Left forelimb (tissue), 1 donor: ENCODE results near the gene CDCA5.

Experiments
- DNase-seq: peaks from one replicate; pipeline ENCODE4 v3.0.0-alpha.2; 2018; ENCODE audit warnings: low spot score

The CDCA5 gene

GRCh38 chr11:65107078-65107477, 23.2 kb upstream of the CDCA5 start:
- no peak for DNase-seq

DNA sequence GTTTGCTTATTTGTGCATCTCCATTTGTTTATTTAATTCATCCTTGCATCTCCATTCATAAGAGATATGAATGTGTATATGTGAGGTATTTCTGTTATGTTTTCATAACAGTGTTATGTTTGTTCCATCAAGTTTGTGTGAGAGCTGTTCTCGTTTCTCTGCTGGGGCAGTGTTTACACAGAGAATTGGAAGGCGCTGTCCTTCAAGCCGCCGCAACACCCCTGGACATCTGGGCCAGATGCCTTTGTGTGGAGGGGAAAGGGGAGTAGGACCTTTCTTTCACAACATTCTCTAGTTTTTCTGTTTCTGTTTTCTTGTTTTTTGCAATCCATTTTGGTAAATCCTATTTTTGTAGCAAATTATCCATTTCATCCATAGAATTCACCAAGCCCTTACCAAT, 20.8 kb upstream of the CDCA5 start:
- no peak for DNase-seq

DNA sequence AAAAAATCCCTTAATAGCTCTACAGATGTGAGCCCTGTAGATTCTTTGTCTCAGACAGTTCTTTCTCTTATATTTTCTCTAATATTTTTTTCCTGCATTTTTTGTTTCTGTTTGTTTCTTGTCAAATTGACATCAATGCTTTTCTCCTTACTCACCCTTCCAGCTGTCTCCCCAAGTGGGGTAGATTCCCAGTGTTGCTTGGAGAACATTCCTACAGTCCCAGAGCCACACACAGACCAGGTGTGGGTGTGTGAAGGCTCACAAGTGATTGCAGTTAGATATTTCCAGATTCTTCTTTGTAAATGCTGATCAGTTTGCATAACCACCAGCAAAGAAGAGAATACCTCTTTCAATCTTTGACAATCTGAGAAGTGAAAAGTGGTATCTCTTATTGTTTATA, 19.6 kb upstream of the CDCA5 start:
- DNase-seq, result no peak

- no peak for DNase-seq
Observed at GRCh38 chr11:65102142-65103095, 18.6 kb upstream of the CDCA5 start.

DNA sequence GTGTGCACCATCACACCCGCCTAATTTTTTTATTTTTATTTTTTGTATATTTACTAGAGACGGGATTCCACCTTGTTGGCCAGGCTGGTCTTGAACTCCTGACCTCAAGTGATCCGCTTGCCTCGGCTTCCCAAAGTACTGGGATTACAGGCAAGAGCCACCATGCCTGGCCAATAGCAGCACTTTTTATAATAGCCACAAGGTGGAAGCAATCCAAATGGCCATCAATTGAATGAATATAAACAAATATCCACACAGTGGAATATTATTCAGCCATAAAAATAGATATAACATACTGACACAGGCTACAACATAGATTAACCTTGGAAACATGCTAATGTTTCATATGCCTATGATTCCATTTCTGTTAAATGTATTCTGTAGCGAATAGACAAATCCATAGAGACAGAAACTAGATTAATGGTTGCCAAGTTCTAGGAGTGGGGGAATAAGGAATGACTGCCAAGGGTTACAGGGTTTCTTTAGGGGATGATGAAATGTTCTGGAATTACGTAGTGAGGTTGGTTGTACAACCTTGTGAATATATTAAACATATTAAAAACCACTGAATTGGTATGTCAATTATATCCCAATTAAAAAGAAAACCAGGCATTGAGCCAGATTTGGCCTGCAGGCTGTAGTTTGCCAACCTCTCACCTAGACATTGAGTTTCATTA, 17.0 kb upstream of the CDCA5 start:
- no peak for DNase-seq

GRCh38 chr11:65096926-65097325, 13.1 kb upstream of the CDCA5 start:
- DNase-seq, result no peak

DNA sequence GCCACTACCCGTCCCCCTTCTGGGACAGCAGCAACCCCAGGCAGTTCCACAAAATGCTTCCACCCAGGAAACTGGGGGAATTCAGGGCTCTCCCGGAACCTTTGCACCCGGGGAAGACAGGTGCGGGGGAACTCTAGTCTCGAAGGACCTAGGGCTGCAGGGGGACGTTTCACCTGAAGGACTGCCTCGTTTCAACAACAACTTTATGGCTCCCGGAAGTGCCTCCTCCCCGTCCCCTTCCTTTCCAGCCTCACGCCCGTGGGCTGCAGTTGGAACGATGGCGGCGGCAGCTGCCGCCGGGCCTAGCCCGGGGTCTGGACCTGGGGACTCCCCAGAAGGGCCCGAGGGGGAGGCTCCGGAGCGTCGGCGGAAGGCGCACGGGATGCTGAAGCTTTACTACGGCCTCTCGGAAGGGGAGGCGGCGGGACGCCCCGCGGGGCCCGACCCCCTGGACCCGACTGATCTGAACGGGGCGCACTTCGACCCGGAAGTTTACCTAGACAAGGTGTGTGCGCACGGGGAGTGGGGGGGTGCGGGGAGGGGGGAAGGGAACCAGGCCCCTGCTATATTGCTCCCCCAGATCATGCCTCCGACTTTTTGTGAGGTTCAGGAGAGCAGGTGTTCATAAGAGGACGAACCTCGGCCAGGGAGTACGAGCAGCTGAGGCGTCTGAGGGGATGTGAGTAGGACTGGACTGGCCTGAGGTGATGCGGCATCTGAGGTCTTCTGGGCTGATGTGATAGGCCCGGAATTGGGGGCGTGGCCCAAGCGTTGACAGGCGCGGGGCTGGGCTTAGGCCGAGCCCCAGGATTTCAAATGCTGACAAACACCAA, 12.3 kb upstream of the CDCA5 start, which contains the start of gene VPS51:
Gene VPS51 (plus strand): TSS at position 241 of the 833 bp plus-strand sequence. CDS start 37 bp downstream, at position 278.
- DNase-seq, result peak; percentile 90

DNA sequence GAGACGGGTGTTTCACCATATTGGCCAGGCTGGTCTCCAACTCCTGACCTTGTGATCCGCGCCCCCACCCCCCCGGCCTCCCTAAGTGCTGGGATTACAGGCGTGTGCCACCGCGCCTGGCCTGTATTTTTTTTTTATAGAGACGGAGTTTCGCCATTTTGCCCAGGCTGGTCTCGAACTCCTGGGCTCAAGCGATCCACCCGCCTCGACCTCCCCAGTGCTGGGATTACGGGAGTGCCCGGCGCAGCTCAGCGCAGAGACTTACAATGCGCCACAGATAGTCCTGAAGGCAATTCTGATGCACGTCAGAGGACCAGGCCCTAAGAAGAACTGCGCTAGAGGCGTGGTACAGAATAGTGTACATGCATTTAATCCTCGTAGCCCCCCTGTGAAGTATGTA, 11.6 kb upstream of the CDCA5 start:
- DNase-seq, result no peak

DNA sequence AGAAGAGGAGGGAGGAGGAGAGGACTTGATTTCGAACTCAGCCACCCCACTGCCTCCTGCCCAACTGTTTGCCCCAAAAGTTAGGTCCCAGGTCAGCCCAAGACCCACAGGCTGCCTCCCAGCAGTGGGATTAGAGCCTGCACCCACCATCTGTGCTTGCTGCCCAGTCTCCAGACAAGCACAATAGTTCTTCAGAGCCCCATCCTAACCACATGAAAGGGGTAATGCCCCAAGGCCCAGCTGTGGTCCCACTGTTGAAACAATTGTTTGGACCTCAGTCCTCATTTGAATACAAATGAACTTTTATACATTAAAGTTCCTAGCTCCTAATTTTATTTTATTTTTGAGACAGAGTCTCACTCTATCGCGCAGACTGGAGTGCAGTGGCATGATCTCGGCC, 6.8 kb upstream of the CDCA5 start:
- no peak for DNase-seq

DNA sequence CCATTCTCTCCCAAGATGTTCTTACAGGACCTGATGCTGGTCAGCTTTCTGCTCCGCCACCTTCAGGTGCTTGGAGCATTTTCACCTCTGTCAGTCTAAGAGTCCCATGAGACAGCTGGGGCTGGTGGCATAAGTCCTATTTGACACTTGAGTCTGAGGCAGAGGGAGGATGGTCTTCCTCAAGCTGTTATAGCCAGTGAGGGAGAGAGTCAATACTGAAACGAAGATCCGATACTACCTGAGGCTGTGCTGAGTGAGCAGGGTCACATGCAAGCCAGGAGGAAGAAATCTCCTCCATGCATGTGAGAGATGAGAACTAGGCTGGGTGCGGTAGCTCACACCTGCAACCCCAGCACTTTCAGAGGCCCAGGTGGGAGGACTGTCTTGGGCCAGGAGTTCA, 5.8 kb upstream of the CDCA5 start:
- no peak for DNase-seq

GRCh38 chr11:65087827-65088226, 4.0 kb upstream of the CDCA5 start:
- no peak for DNase-seq

GRCh38 chr11:65087216-65087615, 3.4 kb upstream of the CDCA5 start:
- DNase-seq, result no peak

DNA sequence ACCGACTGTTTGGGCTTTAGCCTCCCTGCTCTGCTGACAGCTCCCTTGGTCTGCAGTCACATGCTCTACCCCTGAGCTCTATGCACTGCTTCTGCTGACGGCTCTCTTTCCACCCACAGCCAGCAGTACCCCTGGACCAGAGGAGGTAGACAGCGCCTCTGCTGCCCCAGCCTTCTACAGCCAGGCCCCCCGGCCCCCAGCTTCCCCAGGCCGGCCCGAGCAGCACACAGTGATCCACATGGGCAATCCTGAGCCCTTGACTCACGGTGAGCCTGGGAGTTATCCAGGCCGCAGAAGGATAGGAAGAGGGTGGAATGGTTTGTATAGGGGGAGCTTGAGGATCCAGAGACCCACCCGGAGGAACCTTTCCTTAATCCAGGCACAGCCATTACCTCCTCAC, 3.0 kb upstream of the CDCA5 start:
- no peak for DNase-seq

GRCh38 chr11:65085446-65085845, 1.6 kb upstream of the CDCA5 start:
- no peak for DNase-seq

GRCh38 chr11:65084598-65085375, 947 bp upstream of the CDCA5 start:
- DNase-seq, result no peak

- DNase-seq, result no peak
Observed at GRCh38 chr11:65083134-65083833, 556 bp downstream of the CDCA5 start.

- DNase-seq, result no peak
Observed at GRCh38 chr11:65078786-65079342, 5.0 kb downstream of the CDCA5 start.

- no peak for DNase-seq
Observed at GRCh38 chr11:65078151-65078550, 5.7 kb downstream of the CDCA5 start.

GRCh38 chr11:65077451-65077850, 6.4 kb downstream of the CDCA5 start:
- no peak for DNase-seq

DNA sequence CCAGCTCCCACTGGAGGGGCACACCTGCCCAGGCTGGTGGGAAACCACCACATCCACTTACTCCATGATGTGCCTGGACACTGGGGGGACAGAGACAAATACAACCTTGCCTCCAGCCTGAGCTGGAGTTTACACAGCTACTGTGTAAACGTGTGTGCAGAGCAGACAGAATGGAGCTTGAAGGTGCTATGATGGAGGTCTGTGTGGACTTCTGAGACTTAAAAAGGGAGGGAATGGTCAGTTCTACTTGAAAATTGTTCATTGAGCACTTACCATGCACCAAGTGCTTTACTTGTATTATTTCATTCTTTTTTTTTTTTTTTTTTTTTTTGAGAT, 11.2 kb downstream of the CDCA5 start:
- DNase-seq, result no peak
